ENCODE measurements around the gene KLHDC1.

DNA sequence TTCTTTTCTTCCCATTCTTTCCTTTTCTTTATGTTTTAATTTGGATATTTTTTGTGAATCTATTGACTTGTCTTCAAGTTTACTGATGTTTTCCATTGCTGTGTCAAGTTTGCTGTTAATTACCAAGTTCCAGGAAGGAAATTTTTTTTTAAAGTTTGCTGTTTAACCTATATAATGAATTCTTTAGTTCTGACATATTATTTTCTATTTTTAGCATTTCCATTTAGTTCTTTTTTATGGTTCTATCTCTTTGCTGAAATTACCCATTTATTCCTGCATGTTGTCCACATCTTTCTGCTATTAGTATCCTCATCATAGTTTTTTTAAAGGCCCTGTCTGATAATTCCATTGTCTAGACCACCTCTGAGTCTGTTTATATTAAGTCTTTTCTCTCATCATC lies 27.8 kb downstream of the KLHDC1 start:
- TF ChIP-seq, protein P1, sequence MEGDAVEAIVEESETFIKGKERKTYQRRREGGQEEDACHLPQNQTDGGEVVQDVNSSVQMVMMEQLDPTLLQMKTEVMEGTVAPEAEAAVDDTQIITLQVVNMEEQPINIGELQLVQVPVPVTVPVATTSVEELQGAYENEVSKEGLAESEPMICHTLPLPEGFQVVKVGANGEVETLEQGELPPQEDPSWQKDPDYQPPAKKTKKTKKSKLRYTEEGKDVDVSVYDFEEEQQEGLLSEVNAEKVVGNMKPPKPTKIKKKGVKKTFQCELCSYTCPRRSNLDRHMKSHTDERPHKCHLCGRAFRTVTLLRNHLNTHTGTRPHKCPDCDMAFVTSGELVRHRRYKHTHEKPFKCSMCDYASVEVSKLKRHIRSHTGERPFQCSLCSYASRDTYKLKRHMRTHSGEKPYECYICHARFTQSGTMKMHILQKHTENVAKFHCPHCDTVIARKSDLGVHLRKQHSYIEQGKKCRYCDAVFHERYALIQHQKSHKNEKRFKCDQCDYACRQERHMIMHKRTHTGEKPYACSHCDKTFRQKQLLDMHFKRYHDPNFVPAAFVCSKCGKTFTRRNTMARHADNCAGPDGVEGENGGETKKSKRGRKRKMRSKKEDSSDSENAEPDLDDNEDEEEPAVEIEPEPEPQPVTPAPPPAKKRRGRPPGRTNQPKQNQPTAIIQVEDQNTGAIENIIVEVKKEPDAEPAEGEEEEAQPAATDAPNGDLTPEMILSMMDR (IDR thresholded peaks at IDR 0.05; ENCODE audit: insufficient read depth, low read length, poor library complexity, severe bottlenecking): no peak
- TF ChIP-seq EZH2phosphoT487 (conservative IDR thresholded peaks at IDR 0.05; ENCODE audit: low read length): no peak
